Neural cell (in vitro differentiated cells): ENCODE data around the gene PARVB. TPM values are rescaled to one million over a fixed set of nuclear protein-coding genes. Genes with fewer than 3 reads are reported as not detected.

ENCODE experiments used
- H2AFZ ChIP-seq: fragments of 200-600, 300-800 bp; sonication (generic), shearing (Covaris generic); 2 replicates; pipeline ENCODE4 v1.6.0; 2014; ENCODE audit warnings: low read depth, mild to moderate bottlenecking, antibody characterized with exemption, low read length, moderate library complexity
- H3F3A ChIP-seq: fragments of 200-600 bp; shearing (Covaris generic); 2 replicates; pipeline ENCODE4 v1.6.1; 2016; ENCODE audit warnings: mild to moderate bottlenecking, moderate library complexity, mixed read lengths, antibody characterized with exemption, low read length; ENCODE audit not compliant: insufficient read depth, poor library complexity, severe bottlenecking
- H3K27ac ChIP-seq: fragments of 200-600, 300-800 bp; sonication (generic), shearing (Covaris generic); 2 replicates; pipeline ENCODE4 v1.5.1; 2014; ENCODE audit warnings: mild to moderate bottlenecking, low read length, moderate library complexity
- H3K27me3 ChIP-seq: fragments of 300-800, 200-600 bp; sonication (generic), shearing (Covaris generic); 2 replicates; pipeline ENCODE4 v1.6.0; 2014; ENCODE audit warnings: mild to moderate bottlenecking, low read depth, low read length, moderate library complexity; ENCODE audit not compliant: insufficient read depth
- H3K36me3 ChIP-seq: fragments of 300-800, 200-600 bp; sonication (generic), shearing (Covaris generic); 2 replicates; pipeline ENCODE4 v1.5.1; 2014; ENCODE audit warnings: mild to moderate bottlenecking, antibody characterized with exemption, low read length, moderate library complexity; ENCODE audit not compliant: insufficient read depth
- H3K4me2 ChIP-seq: fragments of 300-800, 200-600 bp; sonication (generic), shearing (Covaris generic); 2 replicates; pipeline ENCODE4 v1.6.0; 2014; ENCODE audit warnings: mild to moderate bottlenecking, low read length
- H3K4me3 ChIP-seq: fragments of 300-800, 200-600 bp; sonication (generic), shearing (Covaris generic); 2 replicates; pipeline ENCODE4 v1.5.1; 2014; ENCODE audit warnings: mild to moderate bottlenecking, low read length, moderate library complexity
- H3K79me2 ChIP-seq: fragments of 200-600 bp; shearing (Covaris generic); replicated peaks from 2 replicates; pipeline ENCODE4 v1.6.0; 2014; ENCODE audit warnings: mild to moderate bottlenecking, low read length, moderate library complexity; ENCODE audit not compliant: insufficient read depth
- H3K9ac ChIP-seq: fragments of 300-800, 200-600 bp; sonication (generic), shearing (Covaris generic); 2 replicates; pipeline ENCODE4 v1.6.1; 2016; ENCODE audit warnings: mild to moderate bottlenecking, low read length, mixed read lengths
- H3K9me2 ChIP-seq: fragments of 200-600 bp; shearing (Covaris generic); 2 replicates; pipeline ENCODE4 v1.6.1; 2016; ENCODE audit warnings: mild to moderate bottlenecking, low read length, mixed read lengths; ENCODE audit not compliant: insufficient read depth
- H3K9me3 ChIP-seq: fragments of 200-600, 300-800 bp; sonication (generic), shearing (Covaris generic); 2 replicates; pipeline ENCODE4 v1.6.1; 2016; ENCODE audit warnings: mild to moderate bottlenecking, mixed run types, low read length, moderate library complexity, mixed read lengths
- H4K20me1 ChIP-seq: fragments of 200-600 bp; shearing (Covaris generic); 2 replicates; pipeline ENCODE4 v1.6.1; 2016; ENCODE audit warnings: mild to moderate bottlenecking, mixed run types; ENCODE audit not compliant: insufficient read depth
- CTCF ChIP-seq: fragments of 450-650 bp; IDR thresholded peaks from 2 replicates; pipeline ENCODE4 v1.5.1; 2014; ENCODE audit warnings: antibody characterized with exemption, mild to moderate bottlenecking, moderate library complexity; ENCODE audit not compliant: poor library complexity, severe bottlenecking
- EP300 ChIP-seq: fragments of 450-650 bp; conservative IDR thresholded peaks from 2 replicates; pipeline ENCODE4 v1.6.1; 2014; ENCODE audit warnings: antibody characterized with exemption, mild to moderate bottlenecking, moderate library complexity; ENCODE audit not compliant: poor library complexity, severe bottlenecking
- EZH2 ChIP-seq: fragments of 200-600, 300-800 bp; shearing (Covaris generic), sonication (generic); IDR thresholded peaks from 2 replicates; pipeline ENCODE4 v1.6.1; 2014; ENCODE audit warnings: antibody characterized with exemption, low read length, borderline replicate concordance, mild to moderate bottlenecking; ENCODE audit not compliant: insufficient read depth, poor library complexity, severe bottlenecking
- MXI1 ChIP-seq: fragments of 450-650 bp; conservative IDR thresholded peaks from 2 replicates; pipeline ENCODE4 v1.6.1; 2014; ENCODE audit warnings: antibody characterized with exemption, mild to moderate bottlenecking; ENCODE audit not compliant: poor library complexity, severe bottlenecking
- POLR2AphosphoS5 ChIP-seq: IDR thresholded peaks from 2 replicates; pipeline ENCODE4 v1.6.1; 2012
- RAD21 ChIP-seq: fragments of 450-650 bp; conservative IDR thresholded peaks from 2 replicates; pipeline ENCODE4 v1.6.1; 2014; ENCODE audit warnings: antibody characterized with exemption, mild to moderate bottlenecking, moderate library complexity
- SMC3 ChIP-seq: fragments of 450-650 bp; conservative IDR thresholded peaks from 2 replicates; pipeline ENCODE4 v1.6.1; 2014; ENCODE audit warnings: antibody characterized with exemption, mild to moderate bottlenecking, moderate library complexity; ENCODE audit not compliant: poor library complexity
- TAF1 ChIP-seq: IDR thresholded peaks from 2 replicates; pipeline ENCODE4 v1.6.1; 2012; ENCODE audit warnings: low read depth
- polyA plus RNA-seq: library from polyadenylated mRNA; depleted of rRNA; stranded (reverse); fragments of >200 nt; gene quantifications from 2 replicates; pipeline ENCODE4 v1.2.3, GENCODE V29; 2014
- TF ChIP-seq, protein P1 (sequence below): IDR thresholded peaks from 2 replicates; pipeline ENCODE4 v1.6.1; 2012; ENCODE audit warnings: borderline replicate concordance

The PARVB gene
- polyA plus RNA-seq, 1 donor from 2014 or later = 1.2 TPM

DNA sequence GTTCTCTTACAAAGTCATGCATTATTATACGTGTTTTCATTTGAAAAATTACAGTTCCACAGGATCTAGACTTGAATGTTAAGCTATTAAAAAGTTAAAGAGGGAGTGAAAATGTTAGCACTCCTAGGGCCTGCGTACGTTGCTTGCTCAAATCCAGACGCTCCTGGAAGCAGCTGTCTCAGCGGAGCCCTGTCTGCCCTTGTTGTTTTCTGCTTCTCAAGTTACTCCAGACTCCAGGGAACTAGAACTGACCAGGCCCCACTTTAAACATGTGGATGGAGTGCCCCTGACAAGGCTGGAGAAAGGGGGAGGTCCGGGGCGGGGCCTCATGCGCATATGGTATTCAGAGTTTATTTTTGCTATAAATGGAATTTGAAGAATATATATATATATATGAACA is 9.6 kb downstream of the PARVB start:
- H3K4me3 ChIP-seq = no peak overlapping the region
- no peaks in the 10 kb centered on the region for H3K79me2 ChIP-seq
- TF ChIP-seq SMC3 (no peak), POLR2AphosphoS5 (no peak), TAF1 (no peak), CTCF (no peak), MXI1 (no peak), EZH2 (no peak), EP300 (no peak), RAD21 (no peak)
- TF ChIP-seq, protein P1, sequence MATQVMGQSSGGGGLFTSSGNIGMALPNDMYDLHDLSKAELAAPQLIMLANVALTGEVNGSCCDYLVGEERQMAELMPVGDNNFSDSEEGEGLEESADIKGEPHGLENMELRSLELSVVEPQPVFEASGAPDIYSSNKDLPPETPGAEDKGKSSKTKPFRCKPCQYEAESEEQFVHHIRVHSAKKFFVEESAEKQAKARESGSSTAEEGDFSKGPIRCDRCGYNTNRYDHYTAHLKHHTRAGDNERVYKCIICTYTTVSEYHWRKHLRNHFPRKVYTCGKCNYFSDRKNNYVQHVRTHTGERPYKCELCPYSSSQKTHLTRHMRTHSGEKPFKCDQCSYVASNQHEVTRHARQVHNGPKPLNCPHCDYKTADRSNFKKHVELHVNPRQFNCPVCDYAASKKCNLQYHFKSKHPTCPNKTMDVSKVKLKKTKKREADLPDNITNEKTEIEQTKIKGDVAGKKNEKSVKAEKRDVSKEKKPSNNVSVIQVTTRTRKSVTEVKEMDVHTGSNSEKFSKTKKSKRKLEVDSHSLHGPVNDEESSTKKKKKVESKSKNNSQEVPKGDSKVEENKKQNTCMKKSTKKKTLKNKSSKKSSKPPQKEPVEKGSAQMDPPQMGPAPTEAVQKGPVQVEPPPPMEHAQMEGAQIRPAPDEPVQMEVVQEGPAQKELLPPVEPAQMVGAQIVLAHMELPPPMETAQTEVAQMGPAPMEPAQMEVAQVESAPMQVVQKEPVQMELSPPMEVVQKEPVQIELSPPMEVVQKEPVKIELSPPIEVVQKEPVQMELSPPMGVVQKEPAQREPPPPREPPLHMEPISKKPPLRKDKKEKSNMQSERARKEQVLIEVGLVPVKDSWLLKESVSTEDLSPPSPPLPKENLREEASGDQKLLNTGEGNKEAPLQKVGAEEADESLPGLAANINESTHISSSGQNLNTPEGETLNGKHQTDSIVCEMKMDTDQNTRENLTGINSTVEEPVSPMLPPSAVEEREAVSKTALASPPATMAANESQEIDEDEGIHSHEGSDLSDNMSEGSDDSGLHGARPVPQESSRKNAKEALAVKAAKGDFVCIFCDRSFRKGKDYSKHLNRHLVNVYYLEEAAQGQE = no peak
- no peaks in the 10 kb centered on the region for H3K27me3 ChIP-seq
- no peaks in the 10 kb centered on the region for H3F3A ChIP-seq
- H3K27ac ChIP-seq = no peak overlapping the region
- no peaks in the 10 kb centered on the region for H4K20me1 ChIP-seq
- no peaks in the 10 kb centered on the region for H3K36me3 ChIP-seq
- H2AFZ ChIP-seq = no peak overlapping the region
- no peak overlapping the region for H3K4me2 ChIP-seq
- H3K9me2 ChIP-seq = no peaks in the 10 kb centered on the region
- H3K9me3 ChIP-seq = no peaks in the 10 kb centered on the region
- no peak overlapping the region for H3K9ac ChIP-seq

DNA sequence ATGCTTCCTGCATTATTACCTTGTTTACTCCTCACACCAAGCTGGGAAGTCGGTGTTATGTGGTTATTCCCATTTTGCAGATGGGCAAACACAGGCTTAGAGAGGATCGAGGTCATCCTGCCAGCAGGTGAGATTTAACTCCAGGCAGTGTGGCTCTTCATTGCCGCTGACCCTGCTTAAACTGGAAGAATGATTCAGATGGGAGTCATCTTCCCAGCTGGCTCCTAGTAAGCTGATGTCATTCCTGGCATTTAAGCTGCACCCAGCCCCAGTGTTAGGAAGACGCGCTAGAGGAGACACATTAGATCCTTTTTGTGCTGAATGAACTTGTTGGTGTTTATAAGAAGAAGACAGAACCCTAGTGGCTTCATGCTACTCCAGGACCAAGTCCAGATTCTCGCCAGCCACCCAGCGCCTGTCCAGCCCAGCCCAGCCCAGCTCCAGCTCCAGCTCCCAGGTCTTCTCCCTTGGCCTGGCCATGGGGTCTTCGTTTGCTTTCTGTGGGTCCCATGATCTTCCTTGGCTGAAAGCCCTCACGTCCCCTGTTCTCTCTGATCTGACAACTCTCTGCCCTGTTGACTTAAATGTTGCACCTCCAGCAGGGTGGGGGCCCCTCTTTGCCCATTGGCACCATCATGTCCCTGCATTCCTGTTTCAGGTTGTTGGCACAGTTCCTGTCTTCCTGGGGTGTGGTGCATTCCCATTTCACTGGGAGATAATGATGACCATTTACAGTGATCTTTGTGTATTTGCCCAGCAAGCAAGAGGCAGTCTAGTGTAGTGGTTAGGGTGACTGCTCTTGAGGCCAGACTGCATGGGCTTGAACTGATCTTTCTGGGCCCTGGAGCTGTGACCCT is 13.6 kb downstream of the PARVB start:
- TF ChIP-seq EZH2 (no peak), TAF1 (no peak), MXI1 (no peak), RAD21 (no peak), POLR2AphosphoS5 (no peak), SMC3 (no peak), EP300 (no peak), CTCF (no peak)
- TF ChIP-seq, protein P1 = no peak
- H4K20me1 ChIP-seq = no peaks in the 10 kb centered on the region
- H3K79me2 ChIP-seq = no peaks in the 10 kb centered on the region
- H2AFZ ChIP-seq = no peak overlapping the region
- H3K4me3 ChIP-seq = no peak overlapping the region
- H3K9me2 ChIP-seq = no peaks in the 10 kb centered on the region
- H3K27me3 ChIP-seq = no peaks in the 10 kb centered on the region
- H3F3A ChIP-seq = no peaks in the 10 kb centered on the region
- no peak overlapping the region for H3K4me2 ChIP-seq
- H3K9me3 ChIP-seq = no peaks in the 10 kb centered on the region
- H3K27ac ChIP-seq = no peak overlapping the region
- H3K9ac ChIP-seq = no peak overlapping the region
- no peaks in the 10 kb centered on the region for H3K36me3 ChIP-seq
